A549 (cell line): ENCODE measurements around the gene GRAMD2B. TPM values are rescaled to one million over a fixed set of nuclear protein-coding genes. Genes with fewer than 3 reads are reported as not detected.
A peak's percentile ranks its signal among the peaks of the same experiment; 100 is the strongest.
"Not testable (repeated sequence)": the region's sequence is repeated elsewhere in the genome, so short reads cannot be mapped to it uniquely, and the experiment has no call there.

ENCODE experiments used
- ATAC-seq, 2 experiments: fragments of 200-7000 bp in 1 of 2; fragments of >200 bp in 1 of 2; cut with Nextera tagmentation in 1 of 2; cut with Tn5 transposase in 1 of 2; 3 replicates each; pipeline versions ENCODE4 v1.8.0 to v1.9.1; 2018 to 2020; ENCODE audit warnings: mild to moderate bottlenecking in 1 of 2, moderate library complexity in 1 of 2
- CTCF ChIA-PET: fragments of 300-600 bp; sonication (Branson Sonifier 250); formaldehyde crosslinking; extraction: SDS; loops from one replicate; lab custom pipeline; 2021; ENCODE audit warnings: antibody characterized with exemption, inconsistent platforms; lab: Yijun Ruan, JAX
- POLR2A ChIA-PET: fragments of 350-600 bp; formaldehyde crosslinking; extraction: SDS; loops from one replicate; lab custom pipeline; 2021; ENCODE audit warnings: antibody characterized with exemption, inconsistent platforms; lab: Yijun Ruan, JAX
- DNase-seq, 2 experiments: peaks; one replicate each; pipeline versions ENCODE4 v3.0.0 to v3.0.0-alpha.2; 2011 to 2016; ENCODE audit warnings: low read depth in 1 of 2, low spot score in 1 of 2
- FAIRE-seq: peaks from 2 replicates; lab custom pipeline; 2011; peaks lifted over from hg19 to GRCh38; lab: Jason Lieb, UNC
- H3K27ac ChIP-seq, 2 experiments: fragments of >200 bp; sonication (Bioruptor Twin); formaldehyde crosslinking; 3 replicates each; pipeline ENCODE4 v1.5.1; 2016 to 2017
- H3K4me1 ChIP-seq: fragments of >200 bp; sonication (Bioruptor Twin); formaldehyde crosslinking; 3 replicates; pipeline ENCODE4 v1.6.1; 2016
- H3K4me2 ChIP-seq: fragments of >200 bp; sonication (Bioruptor Twin); formaldehyde crosslinking; 3 replicates; pipeline ENCODE4 v1.6.1; 2016
- H3K4me3 ChIP-seq: fragments of >200 bp; sonication (Bioruptor Twin); formaldehyde crosslinking; 3 replicates; pipeline ENCODE4 v1.5.1; 2016
- H3K9me3 ChIP-seq: fragments of >200 bp; sonication (Bioruptor Twin); formaldehyde crosslinking; 3 replicates; pipeline ENCODE4 v1.6.1; 2016
- BCL3 ChIP-seq: fragments of >200 bp; sonication (Bioruptor Twin); formaldehyde crosslinking; IDR thresholded peaks from 3 replicates; pipeline ENCODE4 v1.6.1; 2016
- CEBPB ChIP-seq, 2 experiments: fragments of >200 bp in 1 of 2; sonication (Bioruptor Twin) in 1 of 2; formaldehyde crosslinking in 1 of 2; IDR thresholded peaks; 2 replicates each; pipeline ENCODE4 v1.6.1; 2012 to 2016
- ELK1 ChIP-seq: fragments of 150-350 bp; IDR thresholded peaks from 2 replicates; pipeline ENCODE4 v1.6.1; 2014; ENCODE audit warnings: low read depth, mild to moderate bottlenecking, low read length
- EP300 ChIP-seq, 2 experiments: fragments of >200 bp; sonication (Bioruptor Twin); formaldehyde crosslinking; IDR thresholded peaks; 2 replicates in 1 of 2; 3 replicates in 1 of 2; pipeline ENCODE4 v1.6.1; 2016 to 2017
- FOSB ChIP-seq: fragments of 250-450 bp; sonication (Bioruptor Pico); IDR thresholded peaks from 2 replicates; pipeline ENCODE4 v1.5.0; 2020; ENCODE audit warnings: mild to moderate bottlenecking, moderate library complexity
- FOXS1 ChIP-seq: fragments of 250-450 bp; sonication (Bioruptor Pico); IDR thresholded peaks from 2 replicates; pipeline ENCODE4 v1.5.0; 2020; ENCODE audit warnings: mild to moderate bottlenecking, moderate library complexity
- HOXA7 ChIP-seq: fragments of 250-450 bp; sonication (Bioruptor Pico); IDR thresholded peaks from 2 replicates; pipeline ENCODE4 v1.5.0; 2020; ENCODE audit warnings: mild to moderate bottlenecking, moderate library complexity
- JUNB ChIP-seq: fragments of >200 bp; sonication (Bioruptor Twin); formaldehyde crosslinking; IDR thresholded peaks from 2 replicates; pipeline ENCODE4 v1.6.1; 2016
- KDM1A ChIP-seq: fragments of 200-600 bp; sonication (generic); IDR thresholded peaks from 2 replicates; pipeline ENCODE4 v1.6.1; 2016; ENCODE audit warnings: low read depth, mild to moderate bottlenecking
- MYC ChIP-seq: IDR thresholded peaks from 2 replicates; pipeline ENCODE4 v1.6.1; 2012; ENCODE audit warnings: mild to moderate bottlenecking, inconsistent platforms, low read length, improper control_type of control experiment, borderline replicate concordance
- NPAS2 ChIP-seq: fragments of 250-450 bp; sonication (Bioruptor Pico); IDR thresholded peaks from 2 replicates; pipeline ENCODE4 v1.8.0; 2022; ENCODE audit warnings: mild to moderate bottlenecking, moderate library complexity, borderline replicate concordance
- NR3C1 ChIP-seq: fragments of >200 bp; sonication (Bioruptor Twin); formaldehyde crosslinking; IDR thresholded peaks from 3 replicates; pipeline ENCODE4 v1.6.1; 2017
- PHF8 ChIP-seq: fragments of 200-600 bp; sonication (generic); IDR thresholded peaks from 2 replicates; pipeline ENCODE4 v1.6.1; 2016; ENCODE audit warnings: low read depth, mild to moderate bottlenecking, antibody characterized with exemption, moderate library complexity, borderline replicate concordance
- POLR2AphosphoS2 ChIP-seq: conservative IDR thresholded peaks from 2 replicates; pipeline ENCODE4 v1.6.1; 2012; ENCODE audit warnings: low read length, improper control_type of control experiment, inconsistent platforms
- RAD21 ChIP-seq, 2 experiments: fragments of >200 bp in 1 of 2; sonication (Bioruptor Twin) in 1 of 2; formaldehyde crosslinking in 1 of 2; IDR thresholded peaks in 1 of 2; conservative IDR thresholded peaks in 1 of 2; 2 replicates in 1 of 2; 3 replicates in 1 of 2; pipeline ENCODE4 v1.6.1; 2012 to 2018; ENCODE audit warnings: inconsistent platforms in 1 of 2
- RARB ChIP-seq: fragments of 250-450 bp; sonication (Bioruptor Pico); IDR thresholded peaks from 2 replicates; pipeline ENCODE4 v1.8.0; 2021; ENCODE audit warnings: mild to moderate bottlenecking, moderate library complexity
- REST ChIP-seq: fragments of 200-600 bp; sonication (generic); IDR thresholded peaks from 2 replicates; pipeline ENCODE4 v1.6.1; 2016; ENCODE audit warnings: antibody characterized with exemption, mild to moderate bottlenecking, moderate library complexity
- RFX5 ChIP-seq: fragments of 450-650 bp; IDR thresholded peaks from 2 replicates; pipeline ENCODE4 v1.7.1; 2014; ENCODE audit warnings: antibody characterized with exemption, mild to moderate bottlenecking, moderate library complexity
- TP53 ChIP-seq: fragments of 250-450 bp; sonication (Bioruptor Pico); IDR thresholded peaks from 2 replicates; pipeline ENCODE4 v1.5.0; 2021; ENCODE audit warnings: mild to moderate bottlenecking, moderate library complexity
- ZSCAN20 ChIP-seq: fragments of 250-450 bp; sonication (Bioruptor Pico); IDR thresholded peaks from 2 replicates; pipeline ENCODE4 v1.8.0; 2022; ENCODE audit warnings: mild to moderate bottlenecking, moderate library complexity
- WGBS: methylation state at CpG from one replicate; pipeline ENCODE4 v1.1.6; 2017; ENCODE audit errors: missing lambda C conversion rate; 5-methylcytosine and 5-hydroxymethylcytosine counted together
- polyA plus RNA-seq, 4 experiments: library from polyadenylated mRNA; depleted of rRNA in 3 of 4; stranded (reverse); fragments of >200 nt; fragmentation: RNase III in 1 of 4; extraction: RNeasy Plus Mini Kit Qiagen cat#74134 plus additional on column Dnase treatment in 1 of 4; gene quantifications; 2 replicates in 3 of 4; 3 replicates in 1 of 4; pipeline ENCODE4 v1.2.3, GENCODE V29; 2011 to 2017
- TF ChIP-seq, protein P1 (sequence below): fragments of 250-450 bp; sonication (Bioruptor Pico); IDR thresholded peaks from 2 replicates; pipeline ENCODE4 v1.5.0; 2021; ENCODE audit warnings: mild to moderate bottlenecking, moderate library complexity, borderline replicate concordance

The GRAMD2B gene
- polyA plus RNA-seq, 2 of the 4 experiments (the other 2 are of a cell fraction) = 1.0 to 1.2 TPM

DNA sequence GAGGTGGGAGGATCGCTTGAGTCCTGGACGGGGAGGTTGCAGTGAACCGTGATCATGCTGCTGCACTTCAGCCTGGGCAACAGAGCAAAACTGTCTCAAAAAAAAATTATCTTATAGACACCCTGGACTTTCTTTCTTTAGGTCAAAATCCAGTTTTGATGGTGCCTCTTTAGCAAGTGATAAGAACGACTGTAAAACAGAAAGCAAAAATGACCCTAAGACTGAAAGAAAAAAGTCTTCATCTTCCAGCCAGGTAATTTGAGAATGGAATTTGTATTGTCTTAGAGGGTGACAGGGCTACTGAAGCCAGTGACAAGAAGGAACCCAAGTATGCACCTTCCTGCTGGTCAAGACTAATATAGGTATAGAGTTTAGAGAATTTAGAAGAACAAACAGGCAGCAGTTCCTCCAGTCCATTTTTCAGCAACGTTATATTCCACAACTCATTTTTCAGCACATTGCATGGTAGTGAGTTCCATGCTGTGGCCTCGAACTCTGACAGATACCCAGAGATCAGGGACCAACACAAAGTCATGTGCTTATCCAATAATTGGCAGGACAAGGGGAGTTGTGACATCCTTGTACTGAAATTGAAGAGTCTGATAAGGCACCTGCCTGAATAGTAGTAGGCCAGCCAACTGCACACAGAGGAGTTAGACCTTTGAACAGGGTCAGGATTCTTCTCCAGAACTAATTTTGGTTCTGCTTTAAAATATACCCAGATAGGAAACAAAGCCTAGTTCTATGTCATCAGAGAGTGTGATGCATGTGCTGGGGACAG, 46.5 kb downstream of the GRAMD2B start (continued):
- TF ChIP-seq ELK1 = no peak
- no peak for TF ChIP-seq RAD21 (conservative IDR thresholded peaks at IDR 0.05 in 1 of 2, IDR thresholded peaks at IDR 0.05 in 1 of 2)
- no peak for TF ChIP-seq TP53 (CRISPR knock-in tag)
- no peak for TF ChIP-seq FOXS1

DNA sequence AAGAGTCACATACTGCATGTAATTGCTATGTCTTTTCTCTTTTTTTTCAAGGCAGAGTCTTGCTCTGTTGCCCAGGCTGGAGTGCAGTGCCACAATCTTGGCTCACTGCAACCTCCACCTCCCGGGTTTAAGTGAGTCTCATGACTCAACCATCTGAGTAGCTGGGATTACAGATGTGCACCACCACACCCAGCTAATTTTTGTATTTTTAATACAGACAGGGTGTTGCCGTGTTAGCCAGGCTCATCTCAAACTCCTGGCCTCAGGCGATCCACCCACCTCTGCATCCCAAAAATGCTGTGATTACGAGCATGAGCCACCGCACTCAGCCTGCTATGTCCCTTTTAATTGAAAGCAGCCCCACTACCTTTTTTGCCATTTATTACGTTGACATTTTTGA, 47.3 kb downstream of the GRAMD2B start:
- POLR2A ChIA-PET, H3K4me3 ChIP-seq, FAIRE-seq, CTCF ChIA-PET, DNase-seq, H3K4me2 ChIP-seq, H3K9me3 ChIP-seq, H3K27ac ChIP-seq, ATAC-seq: not testable (repeated sequence)
- H3K4me1 ChIP-seq = peaks cover 13% of the 10 kb centered on the region
- WGBS = 80% methylated on average over 6 of the region's 6 CpGs

DNA sequence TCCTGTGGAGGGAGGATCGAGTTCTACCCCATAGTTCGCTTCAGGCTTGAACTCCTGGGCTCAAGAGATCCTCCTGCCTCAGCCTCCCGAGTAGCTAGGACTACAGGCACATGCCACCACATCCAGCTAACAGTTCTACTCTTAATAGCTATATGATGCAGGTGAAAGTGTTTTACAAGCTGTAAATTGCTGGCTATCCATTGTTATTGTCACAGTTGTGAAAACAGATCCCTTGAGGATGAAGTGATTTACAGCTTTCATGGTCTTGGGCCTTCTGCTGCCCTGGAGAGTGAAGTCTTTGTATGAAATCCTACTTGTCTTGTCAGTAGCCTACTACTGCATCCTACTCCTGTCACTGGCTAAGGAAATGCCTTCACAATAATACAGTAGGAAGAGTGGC, 48.0 kb downstream of the GRAMD2B start:
- ATAC-seq (no peak), DNase-seq (no peak), FAIRE-seq (no peak)
- 63% methylated on average over 3 of the region's 3 CpGs for WGBS
- CTCF ChIA-PET = interaction anchor here (1.3 kb wide), 1 partner anchor 70 kb away, joined by 3 read pairs; no protein-coding TSS in a partner anchor
- Histone ChIP-seq H3K4me1 (peaks cover 13% of the 10 kb centered on the region), H3K27ac (no peak overlapping the region)
- no peak for TF ChIP-seq EP300 (IDR thresholded peaks at IDR 0.05)
- no peak for TF ChIP-seq RFX5
- TF ChIP-seq CEBPB (IDR thresholded peaks at IDR 0.05) = no peak
- no peak for TF ChIP-seq MYC
- TF ChIP-seq BCL3 = no peak
- TF ChIP-seq, all 56 proteins: peak for 0
- POLR2A ChIA-PET = no interaction called here
- Histone ChIP-seq H3K4me2 (no peak overlapping the region), H3K9me3 (no peaks in the 10 kb centered on the region), H3K4me3 (no peak overlapping the region)

- 25% methylated on average over 3 of the region's 3 CpGs for WGBS
- DNase-seq (peak in 1 of 2 experiments; percentile 4), ATAC-seq (peak in 1 of 2 experiments; percentile 48; a peak in 3 of 6 replicates), FAIRE-seq (no peak)
- ChIA-PET POLR2A (no interaction called here), CTCF (interaction anchor here (1.3 to 1.6 kb wide), 2 partner anchors 28 to 70 kb away, joined by 3 to 6 read pairs; no protein-coding TSS in a partner anchor)
- Histone ChIP-seq H3K4me1 (peaks cover 13% of the 10 kb centered on the region), H3K9me3 (no peaks in the 10 kb centered on the region), H3K4me2 (peak overlapping the region; percentile 58), H3K4me3 (no peak overlapping the region), H3K27ac (peak overlapping the region in 1 of 2 experiments; percentile 18; a peak in 1 of 6 replicates)
- TF ChIP-seq NR3C1 (no peak), NPAS2 (no peak), MYC (no peak), PHF8 (no peak), FOSB (no peak), RARB (CRISPR knock-in tag) (no peak), POLR2AphosphoS2 (no peak), ZSCAN20 (CRISPR knock-in tag) (no peak), REST (no peak), HOXA7 (CRISPR knock-in tag) (no peak), JUNB (no peak), KDM1A (no peak)
- TF ChIP-seq, protein P1, sequence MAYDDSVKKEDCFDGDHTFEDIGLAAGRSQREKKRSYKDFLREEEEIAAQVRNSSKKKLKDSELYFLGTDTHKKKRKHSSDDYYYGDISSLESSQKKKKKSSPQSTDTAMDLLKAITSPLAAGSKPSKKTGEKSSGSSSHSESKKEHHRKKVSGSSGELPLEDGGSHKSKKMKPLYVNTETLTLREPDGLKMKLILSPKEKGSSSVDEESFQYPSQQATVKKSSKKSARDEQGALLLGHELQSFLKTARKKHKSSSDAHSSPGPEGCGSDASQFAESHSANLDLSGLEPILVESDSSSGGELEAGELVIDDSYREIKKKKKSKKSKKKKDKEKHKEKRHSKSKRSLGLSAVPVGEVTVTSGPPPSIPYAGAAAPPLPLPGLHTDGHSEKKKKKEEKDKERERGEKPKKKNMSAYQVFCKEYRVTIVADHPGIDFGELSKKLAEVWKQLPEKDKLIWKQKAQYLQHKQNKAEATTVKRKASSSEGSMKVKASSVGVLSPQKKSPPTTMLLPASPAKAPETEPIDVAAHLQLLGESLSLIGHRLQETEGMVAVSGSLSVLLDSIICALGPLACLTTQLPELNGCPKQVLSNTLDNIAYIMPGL (CRISPR knock-in tag) = no peak
Measured at GRCh38 chr5:126471875-126472537, 48.8 kb downstream of the GRAMD2B start.
